Activated naive CD4-positive, alpha-beta T cell treated with anti-CD3 and anti-CD28 coated beads, Interleukin-2, amount 50 U/mL, for 72 hours (primary cell): ENCODE results near the gene OR51B5. TPM values are rescaled to one million over a fixed set of nuclear protein-coding genes. Genes with fewer than 3 reads are reported as not detected.
"Not testable (repeated sequence)": the region's sequence is repeated elsewhere in the genome, so short reads cannot be mapped to it uniquely, and the experiment has no call there.

Experiments used
- ATAC-seq, 2 donors: fragments of 150-1000 bp; cut with Tn5 transposase; 2 replicates each; pipeline ENCODE4 v1.10.0; 2021; ENCODE audit warnings: mild to moderate bottlenecking in 2 of 2, moderate library complexity in 2 of 2
- DNase-seq, 2 donors: peaks; one replicate each; pipeline ENCODE4 v3.0.0; 2021 to 2022; ENCODE audit warnings: low spot score in 2 of 2
- H3K27ac Mint-ChIP-seq, 2 donors: one replicate each; pipeline ENCODE4 v1.8.0; 2022; ENCODE audit warnings: mild to moderate bottlenecking in 2 of 2, mixed read lengths in 2 of 2
- H3K36me3 Mint-ChIP-seq, 2 donors: one replicate each; pipeline ENCODE4 v1.8.0; 2022; ENCODE audit warnings: mixed read lengths in 2 of 2
- H3K9me3 Mint-ChIP-seq, 2 donors: one replicate each; pipeline ENCODE4 v1.8.0; 2022; ENCODE audit warnings: mixed read lengths in 2 of 2
- total RNA-seq, 2 donors: library from RNA; stranded (reverse); gene quantifications; one replicate each; pipeline ENCODE4 v1.2.3, GENCODE V29; 2022

OR51B5 gene, protein sequence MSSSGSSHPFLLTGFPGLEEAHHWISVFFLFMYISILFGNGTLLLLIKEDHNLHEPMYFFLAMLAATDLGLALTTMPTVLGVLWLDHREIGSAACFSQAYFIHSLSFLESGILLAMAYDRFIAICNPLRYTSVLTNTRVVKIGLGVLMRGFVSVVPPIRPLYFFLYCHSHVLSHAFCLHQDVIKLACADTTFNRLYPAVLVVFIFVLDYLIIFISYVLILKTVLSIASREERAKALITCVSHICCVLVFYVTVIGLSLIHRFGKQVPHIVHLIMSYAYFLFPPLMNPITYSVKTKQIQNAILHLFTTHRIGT
- total RNA-seq = under 1 TPM in 1 of 2 donors, not detected in 1; 0.34 TPM

DNA sequence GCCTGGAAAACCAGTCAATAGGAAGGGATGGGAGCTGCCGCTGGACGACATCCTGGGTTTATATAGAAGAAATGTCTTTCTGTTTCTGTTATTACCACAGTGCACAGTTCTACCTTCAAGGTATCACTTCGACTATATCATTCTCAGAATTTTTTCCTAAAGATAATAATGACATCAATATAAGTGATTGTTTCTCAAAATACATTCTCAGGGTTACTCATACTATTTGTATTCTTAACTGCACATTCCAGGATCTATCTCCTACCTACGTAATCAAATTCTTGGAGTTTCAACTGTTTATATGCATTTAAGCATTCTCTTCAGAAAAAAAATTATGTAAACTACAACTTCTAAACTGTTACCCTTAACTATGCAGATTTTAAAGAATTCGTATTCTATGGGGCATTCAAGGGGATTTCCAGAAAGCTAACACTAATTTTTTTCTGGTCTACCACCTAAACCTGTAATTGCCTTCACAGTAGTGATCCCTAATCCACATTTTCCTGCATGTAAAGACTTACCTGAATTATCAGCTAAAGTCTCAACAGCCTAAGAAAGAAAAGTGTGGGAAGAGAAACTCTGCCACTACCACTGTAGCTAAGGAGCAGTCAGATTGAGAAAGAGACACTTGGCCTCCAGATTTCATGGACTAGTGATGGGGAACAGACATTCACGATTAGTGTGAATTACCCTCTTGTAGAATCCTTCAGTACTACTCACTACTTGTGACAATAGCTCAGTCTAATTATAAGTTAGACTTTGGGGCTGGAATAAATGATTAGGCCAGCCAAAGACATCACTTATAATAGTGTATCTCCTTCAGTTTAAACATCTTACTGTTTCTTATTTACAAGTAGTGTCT is at the start of gene OR51B5:
OR51B5 (minus strand) TSS at position 51 of the 862 bp plus-strand sequence; CDS start at position 51, 0 bp downstream.
- DNase-seq = no peak
- ATAC-seq = no peak
- Mint-ChIP-seq H3K36me3 (no peaks in the 10 kb centered on the region), H3K27ac (no peak within 1 kb of the TSS), H3K9me3 (no peaks in the 10 kb centered on the region)

DNA sequence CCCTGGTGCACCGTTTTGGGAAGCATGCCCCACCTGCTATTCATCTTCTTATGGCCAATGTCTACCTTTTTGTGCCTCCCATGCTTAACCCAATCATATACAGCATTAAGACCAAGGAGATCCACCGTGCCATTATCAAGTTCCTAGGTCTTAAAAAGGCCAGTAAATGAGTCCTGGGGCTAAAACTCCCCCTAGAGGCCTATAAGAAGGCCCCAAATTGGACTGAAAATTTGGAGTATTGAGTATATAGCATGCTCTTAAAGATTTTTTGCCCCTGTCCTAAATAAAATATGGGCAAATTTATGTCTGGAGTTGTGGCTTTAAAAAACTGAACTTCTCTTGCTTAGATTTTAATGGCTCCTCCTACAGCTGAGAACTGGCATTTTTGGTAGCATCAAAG is 46.9 kb upstream of the OR51B5 start:
- ATAC-seq (no peak), DNase-seq (no peak)
- H3K36me3 Mint-ChIP-seq = no peaks in the 10 kb centered on the region
- H3K9me3 Mint-ChIP-seq = no peaks in the 10 kb centered on the region
- H3K27ac Mint-ChIP-seq = no peak overlapping the region

DNA sequence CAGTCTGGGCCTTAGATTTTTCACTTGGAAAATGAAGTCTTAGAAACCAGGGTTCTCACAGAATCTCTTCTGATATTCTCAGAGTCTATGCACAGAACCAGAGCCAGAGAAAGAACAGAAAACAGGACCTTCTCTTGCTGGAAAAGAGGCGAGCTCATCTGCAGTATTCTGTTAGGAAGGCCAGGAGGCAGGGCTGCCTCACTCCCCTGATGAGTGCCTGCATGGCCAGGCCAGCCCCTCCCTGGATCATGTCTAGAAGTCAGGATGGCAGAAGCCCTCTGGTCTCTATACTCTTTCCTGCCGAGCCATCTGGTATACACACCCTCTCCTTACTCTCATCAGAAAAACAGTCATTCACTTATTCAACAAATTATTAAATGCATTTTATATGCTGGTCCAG is 41.0 kb upstream of the OR51B5 start:
- H3K9me3 Mint-ChIP-seq = no peaks in the 10 kb centered on the region
- ATAC-seq (no peak), DNase-seq (no peak)
- H3K27ac Mint-ChIP-seq = no peak overlapping the region
- no peaks in the 10 kb centered on the region for H3K36me3 Mint-ChIP-seq

DNA sequence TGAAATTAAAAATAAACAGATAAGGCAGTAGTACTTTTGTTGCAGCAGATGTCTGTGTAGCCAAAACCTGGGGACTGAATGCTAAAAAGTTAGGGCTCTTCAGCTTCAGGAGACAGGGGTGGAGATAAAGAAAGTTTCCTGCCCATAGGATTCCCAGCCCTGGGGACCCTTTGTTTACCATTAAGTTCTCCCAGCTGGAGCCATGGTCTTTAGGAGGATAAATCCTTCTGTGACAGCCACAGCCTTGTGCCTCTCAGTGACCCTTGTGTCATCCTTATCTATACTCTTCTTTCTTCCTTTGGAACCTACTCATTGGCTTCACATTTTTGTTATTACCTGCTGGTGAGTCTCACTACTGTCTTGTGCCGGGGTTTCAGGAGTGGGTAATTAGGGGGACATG is 40.3 kb upstream of the OR51B5 start, which contains the start of gene OR51M1:
OR51M1 (plus strand) TSS at position 237 of the 400 bp plus-strand sequence. CDS start 5,587 bp downstream, outside the sequence.
- ATAC-seq (no peak), DNase-seq (no peak)
- Mint-ChIP-seq H3K27ac (no peak within 1 kb of the TSS), H3K36me3 (no peaks in the 10 kb centered on the region), H3K9me3 (no peaks in the 10 kb centered on the region)

DNA sequence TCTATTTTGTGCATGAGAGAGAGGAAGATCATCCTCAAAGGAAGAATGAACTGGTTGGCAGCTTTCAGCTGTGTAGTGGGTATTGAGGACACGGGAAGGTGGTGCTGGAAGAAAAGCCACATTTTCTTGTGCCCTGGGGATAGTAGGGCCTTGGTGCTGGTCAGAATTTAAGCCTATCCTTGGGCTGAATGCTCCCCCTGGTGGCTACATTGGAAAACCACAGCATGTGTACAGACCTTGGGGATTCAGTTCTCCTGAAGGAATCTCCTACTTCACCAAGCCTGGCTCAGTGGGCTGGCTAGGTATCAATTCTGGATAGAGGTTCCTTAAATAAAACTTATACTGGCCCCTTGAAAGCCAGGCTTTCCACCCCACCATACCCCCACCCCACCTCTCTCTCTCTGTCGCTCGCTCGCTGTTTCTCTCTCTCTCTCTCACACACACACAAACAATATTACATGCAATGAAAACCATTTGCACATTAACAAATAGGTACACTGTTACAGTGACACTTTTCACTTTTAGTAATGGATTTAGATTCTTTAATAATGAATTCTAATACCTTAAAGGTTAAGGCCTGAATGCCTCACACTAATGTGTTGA is 37.5 kb upstream of the OR51B5 start:
- no peaks in the 10 kb centered on the region for H3K9me3 Mint-ChIP-seq
- H3K27ac Mint-ChIP-seq = no peak overlapping the region
- DNase-seq (peak in 1 of 2 donors; percentile 36), ATAC-seq (peak; percentile 28 to 64)
- no peaks in the 10 kb centered on the region for H3K36me3 Mint-ChIP-seq

DNA sequence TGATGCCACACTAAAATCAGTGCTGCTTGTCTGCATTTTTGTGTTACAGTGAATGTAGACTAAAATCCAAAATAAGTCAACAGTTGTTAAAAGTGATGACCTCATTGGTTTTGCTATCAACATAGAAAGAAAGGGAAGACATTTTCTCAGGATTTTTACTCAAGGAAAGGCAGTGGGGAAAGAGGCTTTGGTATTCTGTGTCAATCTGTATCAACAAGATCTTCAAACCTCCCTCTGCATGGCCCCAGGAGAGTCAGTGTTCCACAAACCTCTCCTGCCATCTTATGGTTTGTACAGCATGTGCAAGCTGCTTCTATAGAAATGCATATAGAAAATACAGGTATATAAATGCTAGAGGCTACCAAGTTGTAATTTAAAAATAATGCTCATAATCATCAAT is 26.5 kb upstream of the OR51B5 start:
- ATAC-seq (no peak), DNase-seq (no peak)
- Mint-ChIP-seq H3K27ac (no peak overlapping the region), H3K9me3 (peaks cover 0 to 10% of the 10 kb centered on the region in 2 donors), H3K36me3 (no peaks in the 10 kb centered on the region)

DNA sequence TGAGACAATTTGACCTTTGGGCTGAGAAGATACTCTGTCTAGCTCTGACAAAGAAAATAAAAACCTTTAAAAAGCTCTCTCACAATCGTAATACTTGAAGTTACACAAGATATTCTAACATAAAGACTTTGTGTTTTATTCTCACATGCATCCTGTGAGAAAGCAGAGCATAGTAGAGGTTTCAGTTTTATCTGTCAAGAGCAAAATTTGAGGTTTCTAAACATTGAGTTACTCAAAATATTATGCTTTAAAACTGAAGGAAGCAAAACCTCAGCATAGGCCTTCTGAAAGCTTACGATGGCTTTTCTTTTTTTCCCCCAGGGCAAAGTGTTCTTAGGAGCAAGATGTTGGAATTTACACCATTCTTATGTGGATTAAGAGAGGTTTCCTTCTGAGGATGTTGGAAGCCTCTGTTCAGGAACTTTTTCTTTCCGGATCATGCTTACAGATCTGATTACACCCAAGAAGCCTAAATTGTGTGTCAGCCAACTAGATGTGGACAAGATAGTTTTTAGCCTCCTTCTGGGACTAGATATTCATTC is 25.2 kb upstream of the OR51B5 start:
- ATAC-seq (no peak), DNase-seq (no peak)
- Mint-ChIP-seq H3K27ac (no peak overlapping the region), H3K36me3 (no peaks in the 10 kb centered on the region), H3K9me3 (peaks cover 0 to 10% of the 10 kb centered on the region in 2 donors)

DNA sequence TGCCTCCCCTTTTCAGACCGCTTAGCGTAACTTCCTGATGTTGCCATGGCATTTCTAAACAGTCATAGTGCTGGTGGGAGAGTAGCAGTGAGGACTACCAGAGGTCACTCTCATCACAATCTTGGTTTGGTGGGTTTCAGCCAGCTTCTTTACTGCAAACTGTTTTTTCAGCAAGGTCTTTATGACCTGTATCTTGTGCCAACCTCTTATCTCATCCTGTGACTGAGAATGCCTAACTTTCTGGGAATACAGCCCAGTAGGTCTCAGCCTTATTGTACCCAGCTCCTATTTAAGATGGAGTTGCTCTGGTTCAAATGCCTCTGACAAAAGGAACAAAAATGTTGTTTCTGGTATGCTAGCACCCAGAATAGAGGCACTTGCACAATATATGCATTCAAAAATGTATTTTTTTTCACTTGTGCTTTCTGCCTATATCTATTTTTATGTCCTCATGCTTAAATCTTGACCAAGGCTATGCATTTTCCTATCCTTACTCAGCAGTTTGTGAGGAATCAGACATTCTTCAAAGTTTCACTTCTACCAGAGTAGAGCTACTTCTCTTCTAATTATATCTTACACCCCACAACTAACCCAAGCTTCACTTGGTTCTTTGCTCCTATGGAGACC is 24.2 kb upstream of the OR51B5 start:
- H3K27ac Mint-ChIP-seq = no peak overlapping the region
- DNase-seq (no peak), ATAC-seq (no peak)
- no peaks in the 10 kb centered on the region for H3K36me3 Mint-ChIP-seq
- peaks cover 0 to 5% of the 10 kb centered on the region in 2 donors for H3K9me3 Mint-ChIP-seq

DNA sequence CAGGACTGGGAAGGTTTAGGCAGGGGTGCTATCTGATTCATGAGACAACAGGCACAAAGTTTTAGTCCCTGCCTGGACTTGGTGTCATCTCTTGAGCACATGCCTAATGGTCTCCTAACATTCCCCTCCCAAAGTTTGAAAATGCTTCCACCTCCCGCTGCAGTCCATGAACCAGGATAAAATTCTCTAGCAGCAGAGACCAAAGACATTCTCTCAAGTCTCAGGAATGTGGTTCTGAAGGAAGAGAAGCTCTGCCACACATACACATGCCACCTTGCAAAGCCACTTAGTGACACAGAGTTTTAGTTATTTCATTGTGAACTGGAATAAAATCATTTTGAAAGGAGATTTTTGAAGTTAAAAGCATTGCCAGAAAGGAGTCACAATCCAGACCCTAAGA is 23.5 kb upstream of the OR51B5 start:
- no peak for DNase-seq
- Mint-ChIP-seq H3K27ac (no peak overlapping the region), H3K36me3 (no peaks in the 10 kb centered on the region), H3K9me3 (peaks cover 0 to 10% of the 10 kb centered on the region in 2 donors)
- no peak for ATAC-seq

DNA sequence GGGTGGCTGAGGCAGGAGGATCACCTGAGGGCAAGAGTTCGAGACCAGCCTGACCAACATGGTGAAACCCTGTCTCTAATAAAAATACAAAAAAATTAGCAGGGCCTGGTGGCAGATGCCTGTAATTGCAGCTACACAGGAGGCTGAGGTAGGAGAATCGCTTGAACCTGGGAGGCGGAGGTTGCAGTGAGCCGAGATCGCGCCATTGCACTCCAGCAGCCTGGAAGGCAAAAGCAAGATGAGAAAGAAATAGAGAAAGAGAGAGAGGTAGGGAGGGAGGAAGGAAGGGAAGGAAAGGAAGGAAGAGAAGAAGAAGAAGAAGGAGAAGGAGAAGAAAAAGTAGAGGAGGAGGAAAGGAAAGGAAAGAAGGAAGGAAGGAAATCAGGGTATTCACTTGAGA is 23.0 kb upstream of the OR51B5 start:
- ATAC-seq, H3K27ac Mint-ChIP-seq, H3K36me3 Mint-ChIP-seq, DNase-seq, H3K9me3 Mint-ChIP-seq: not testable (repeated sequence)

DNA sequence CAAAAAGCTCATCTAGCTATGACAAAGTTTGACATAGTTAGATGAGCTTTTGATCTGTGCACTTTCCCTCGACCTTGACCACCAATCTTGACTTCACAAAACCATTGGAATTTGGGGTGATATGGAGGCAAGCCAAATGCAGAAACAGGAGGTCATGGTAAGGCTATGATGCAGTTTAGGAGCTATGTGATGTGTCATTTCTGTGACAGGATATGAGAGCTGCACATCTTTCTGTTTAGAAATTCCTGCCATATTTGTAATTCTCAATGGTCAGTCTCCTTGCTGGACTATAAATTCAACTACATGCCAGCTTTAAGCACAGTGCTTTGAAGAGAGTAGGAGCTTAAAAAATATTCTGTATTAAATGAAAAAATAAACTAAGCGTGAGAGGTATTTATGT is 20.9 kb upstream of the OR51B5 start:
- H3K9me3 Mint-ChIP-seq = peaks cover 0 to 10% of the 10 kb centered on the region in 2 donors
- no peak for DNase-seq
- H3K27ac Mint-ChIP-seq = no peak overlapping the region
- H3K36me3 Mint-ChIP-seq = no peaks in the 10 kb centered on the region
- no peak for ATAC-seq

DNA sequence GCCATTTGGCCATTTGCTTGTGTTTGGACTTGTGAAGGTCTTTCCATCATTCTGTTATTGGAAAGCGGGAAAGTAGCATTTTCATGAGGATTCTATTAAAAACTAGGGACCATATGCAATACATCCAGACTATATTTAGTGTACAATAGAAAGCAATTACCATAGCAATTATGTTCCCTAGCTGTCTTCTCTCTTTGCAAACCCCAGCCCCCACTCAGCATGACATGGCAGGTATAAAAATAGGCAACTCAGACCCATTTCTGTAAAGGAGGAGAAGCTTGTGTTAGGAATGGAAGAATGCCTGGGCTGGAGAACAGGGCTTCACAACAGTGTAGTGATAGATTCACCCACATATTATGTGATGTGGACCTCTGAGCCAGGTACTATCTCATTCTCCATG is 20.4 kb upstream of the OR51B5 start:
- Mint-ChIP-seq H3K36me3 (no peaks in the 10 kb centered on the region), H3K27ac (no peak overlapping the region), H3K9me3 (peaks cover 0 to 10% of the 10 kb centered on the region in 2 donors)
- ATAC-seq = no peak
- DNase-seq = no peak

DNA sequence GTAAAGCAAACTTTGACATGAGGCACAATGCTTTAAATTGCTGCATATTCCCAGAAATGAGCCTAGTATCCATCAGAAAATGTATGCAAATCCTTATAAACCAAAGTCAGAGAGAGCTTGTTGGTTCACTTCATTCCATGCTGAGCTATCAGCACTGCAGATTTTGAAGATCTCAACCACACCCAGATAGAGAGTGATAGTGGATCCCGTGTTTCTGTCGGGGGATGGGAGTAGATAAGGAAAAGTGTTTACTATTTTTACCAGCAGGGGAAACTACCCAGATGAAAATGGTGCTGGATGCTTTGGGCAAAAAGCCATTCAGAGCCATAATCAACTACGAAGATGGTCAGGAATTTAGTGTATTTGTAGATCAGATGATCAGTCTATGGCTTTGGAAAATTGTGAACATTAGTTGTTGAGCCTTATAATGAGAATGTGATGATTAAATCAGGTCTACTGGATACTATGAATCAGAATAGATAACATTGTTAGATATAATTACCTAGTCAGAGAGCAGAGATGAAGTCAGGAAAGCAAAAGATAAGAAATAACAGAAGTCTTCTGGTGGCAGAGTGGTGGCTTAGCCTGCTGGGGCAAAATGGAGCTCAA is 18.8 kb upstream of the OR51B5 start:
- H3K27ac Mint-ChIP-seq = no peak overlapping the region
- ATAC-seq = no peak
- H3K9me3 Mint-ChIP-seq = peaks cover 4 to 15% of the 10 kb centered on the region in 2 donors
- no peak for DNase-seq
- no peaks in the 10 kb centered on the region for H3K36me3 Mint-ChIP-seq

DNA sequence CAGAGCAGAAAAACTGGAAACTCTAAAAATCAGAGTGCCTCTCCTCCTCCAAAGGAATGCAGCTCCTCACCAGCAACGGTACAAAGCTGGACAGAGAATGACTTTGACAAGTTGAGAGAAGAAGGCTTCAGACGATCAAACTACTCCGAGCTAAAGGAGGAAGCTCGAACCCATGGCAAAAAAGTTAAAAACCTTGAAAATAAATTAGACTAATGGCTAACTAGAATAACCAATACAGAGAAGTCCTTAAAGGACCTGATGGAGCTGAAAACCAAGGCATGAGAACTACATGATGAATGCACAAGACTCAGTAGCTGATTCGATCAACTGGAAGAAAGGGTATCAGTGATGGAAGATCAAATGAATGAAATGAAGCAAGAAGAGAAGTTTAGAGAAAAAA is 12.7 kb upstream of the OR51B5 start:
- peaks cover 4 to 10% of the 10 kb centered on the region in 2 donors for H3K9me3 Mint-ChIP-seq
- DNase-seq, H3K36me3 Mint-ChIP-seq, ATAC-seq, H3K27ac Mint-ChIP-seq: not testable (repeated sequence)

DNA sequence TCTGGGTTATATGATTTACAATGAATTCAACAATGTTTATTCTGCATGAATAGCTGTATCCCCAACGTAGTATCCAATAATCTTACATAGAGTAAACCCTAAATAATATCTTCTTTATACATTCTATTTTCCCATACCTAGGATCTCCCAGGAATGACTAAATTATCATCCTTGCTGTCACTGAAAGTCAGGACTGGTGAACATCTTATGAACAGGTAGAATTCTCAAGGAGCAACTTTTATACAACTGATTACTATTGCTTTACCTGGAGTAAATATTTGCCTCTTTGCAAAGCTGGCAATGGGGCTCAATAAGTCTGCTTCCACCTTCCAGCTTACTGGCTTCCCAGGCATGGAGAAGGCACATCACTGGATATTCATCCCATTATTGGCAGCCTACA is 7.9 kb upstream of the OR51B5 start, which contains the start of gene OR51B6:
OR51B6 (plus strand) TSS at position 301 of the 400 bp plus-strand sequence; CDS start at position 301, 0 bp downstream.
- DNase-seq (no peak), ATAC-seq (no peak)
- H3K27ac Mint-ChIP-seq = no peak within 1 kb of the TSS
- peaks cover 0 to 3% of the 10 kb centered on the region in 2 donors for H3K9me3 Mint-ChIP-seq
- H3K36me3 Mint-ChIP-seq = peaks cover 0 to 4% of the 10 kb centered on the region in 2 donors

DNA sequence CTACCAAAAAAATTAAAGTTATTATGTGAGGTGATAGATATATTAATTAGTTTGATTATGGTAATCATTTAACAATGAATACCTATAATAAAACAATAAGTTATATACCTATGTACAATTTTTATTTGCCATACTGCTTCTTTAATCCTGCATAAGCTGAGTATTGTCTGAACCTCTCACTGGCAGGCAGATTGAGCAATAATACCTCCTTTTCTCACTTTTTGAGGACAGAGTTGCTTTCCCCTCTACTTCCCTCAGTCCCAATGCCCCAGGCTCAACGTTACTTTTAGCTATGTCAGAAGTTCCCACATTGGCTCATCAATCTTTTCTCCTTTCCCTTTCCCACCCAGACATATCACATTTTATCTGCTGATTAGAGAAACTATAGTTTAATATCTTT is 6.2 kb upstream of the OR51B5 start:
- ATAC-seq (no peak), DNase-seq (no peak)
- Mint-ChIP-seq H3K9me3 (no peaks in the 10 kb centered on the region), H3K36me3 (peaks cover 0 to 4% of the 10 kb centered on the region in 2 donors), H3K27ac (no peak overlapping the region)
